RCC 7860 (cell line): ENCODE measurements around the gene TNS1.
"Not testable (repeated sequence)": the region's sequence is repeated elsewhere in the genome, so short reads cannot be mapped to it uniquely, and the experiment has no call there.

Experiments
- DNase-seq: peaks from one replicate; pipeline ENCODE4 v3.0.0-alpha.2; 2015; ENCODE audit warnings: low spot score
- FAIRE-seq: peaks from 2 replicates; lab custom pipeline; 2012; peaks lifted over from hg19 to GRCh38; lab: Jason Lieb, UNC

Gene TNS1

DNA sequence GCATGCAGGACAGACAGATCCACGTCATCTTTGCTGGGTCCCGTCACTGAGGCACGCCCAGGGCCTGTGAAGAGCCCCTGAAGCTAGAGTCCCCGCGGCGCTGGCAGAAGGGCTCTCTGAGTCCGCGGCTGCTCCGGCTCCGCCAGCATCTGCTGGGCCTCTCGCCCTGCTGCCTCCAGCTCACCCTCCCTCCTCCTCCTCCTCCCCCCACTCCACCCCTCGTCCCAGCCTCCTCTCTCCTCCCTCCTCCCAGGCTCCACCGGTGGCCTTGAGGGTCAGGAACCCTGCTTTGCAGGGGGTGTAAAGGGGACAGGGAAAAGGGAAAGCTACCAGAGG is at the start of gene TNS1:
Gene TNS1, minus strand, starts transcription at position 151 of the 336 bp plus-strand sequence. Its CDS starts 123 bp downstream, at position 28.
- FAIRE-seq (no peak), DNase-seq (no peak)

DNA sequence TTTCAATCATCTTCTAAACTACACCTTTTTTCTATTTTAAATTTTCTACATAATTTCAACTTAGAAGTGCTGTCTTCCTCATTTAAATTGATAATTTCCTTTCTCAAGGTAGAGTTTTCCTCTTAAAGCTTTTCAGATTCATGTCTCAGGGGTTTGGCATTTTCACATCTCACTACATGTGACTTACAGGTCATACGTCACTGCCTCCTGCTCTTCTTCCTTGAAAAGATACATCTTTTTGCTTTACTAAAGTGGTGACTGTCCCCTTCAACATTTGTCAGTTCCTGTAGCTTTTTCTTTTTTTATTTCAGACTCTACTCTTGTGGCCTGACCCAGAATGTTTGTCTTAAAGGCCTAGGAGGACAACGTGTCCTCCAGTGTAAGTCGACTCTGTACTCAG is 49.1 kb upstream of the TNS1 start:
- DNase-seq (no peak), FAIRE-seq (no peak)

- no peak for FAIRE-seq
- DNase-seq, result no peak
Observed at GRCh38 chr2:218047536-218048225, 44.9 kb upstream of the TNS1 start.

DNA sequence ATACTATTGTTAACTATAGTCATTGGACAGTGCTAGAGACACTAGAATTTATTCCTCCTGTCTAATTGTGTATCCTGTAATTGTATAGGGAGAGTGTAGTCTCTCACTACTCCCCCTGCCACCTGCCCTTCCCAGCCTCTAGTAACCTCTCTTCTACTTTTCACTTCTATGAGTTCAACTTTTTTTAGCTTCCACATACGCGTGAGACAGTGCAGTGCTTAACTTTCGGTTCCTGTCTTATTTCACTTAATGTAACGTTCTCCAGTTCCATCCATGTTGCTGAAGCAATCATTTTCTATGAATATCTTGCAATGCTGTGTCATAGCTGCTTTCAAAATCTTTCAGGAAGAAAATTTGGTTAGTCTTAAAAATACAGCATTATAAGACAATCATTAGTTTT is 43.4 kb upstream of the TNS1 start:
- no peak for DNase-seq
- FAIRE-seq, result no peak

DNA sequence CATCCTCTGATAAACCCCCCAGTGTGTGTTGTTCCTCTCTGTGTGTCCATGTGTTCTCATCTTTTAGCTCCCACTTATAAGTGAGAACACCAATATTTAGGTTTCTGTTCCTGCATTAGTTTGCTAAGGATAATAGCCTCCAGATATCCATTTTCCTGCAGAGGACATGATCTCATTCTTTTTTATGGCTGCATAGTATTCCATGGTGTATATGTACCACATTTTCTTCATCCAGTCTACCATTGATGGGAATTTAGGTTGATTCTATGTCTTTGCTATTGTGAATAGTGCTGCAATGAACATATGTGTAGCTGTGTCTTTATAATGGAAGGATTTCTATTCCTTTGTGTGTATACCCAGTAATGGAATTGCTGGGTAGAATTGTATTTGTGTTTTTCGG is 41.8 kb upstream of the TNS1 start:
- DNase-seq, FAIRE-seq: not testable (repeated sequence)

DNA sequence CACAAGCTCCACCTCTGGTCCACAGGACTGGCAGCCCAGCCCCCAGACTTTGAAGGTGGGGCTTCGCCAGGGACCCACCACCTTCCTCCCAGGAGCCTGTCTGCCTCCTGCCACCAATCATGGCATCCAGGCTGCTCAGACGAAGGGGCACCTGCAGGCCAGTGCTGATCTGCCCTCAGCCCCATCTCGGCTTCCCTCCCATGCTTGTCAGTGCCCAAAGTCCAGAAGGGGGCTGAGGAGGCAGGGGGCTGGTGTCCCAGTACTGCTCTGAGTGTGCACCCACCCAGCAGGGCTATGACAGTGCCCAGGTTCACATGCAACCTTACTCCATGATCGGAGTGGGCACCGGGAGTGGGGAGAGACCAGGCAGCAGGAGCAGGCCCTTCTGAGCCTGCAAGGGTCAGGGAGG is 40.9 kb upstream of the TNS1 start:
- DNase-seq, result no peak
- no peak for FAIRE-seq

- DNase-seq (no peak), FAIRE-seq (no peak)
Observed at GRCh38 chr2:218043100-218043499, 40.3 kb upstream of the TNS1 start.

- DNase-seq (no peak), FAIRE-seq (no peak)
Observed at GRCh38 chr2:218041302-218042168, 38.7 kb upstream of the TNS1 start.

GRCh38 chr2:218040883-218041282 is 38.1 kb upstream of the TNS1 start:
- no peak for FAIRE-seq
- DNase-seq, result no peak

DNA sequence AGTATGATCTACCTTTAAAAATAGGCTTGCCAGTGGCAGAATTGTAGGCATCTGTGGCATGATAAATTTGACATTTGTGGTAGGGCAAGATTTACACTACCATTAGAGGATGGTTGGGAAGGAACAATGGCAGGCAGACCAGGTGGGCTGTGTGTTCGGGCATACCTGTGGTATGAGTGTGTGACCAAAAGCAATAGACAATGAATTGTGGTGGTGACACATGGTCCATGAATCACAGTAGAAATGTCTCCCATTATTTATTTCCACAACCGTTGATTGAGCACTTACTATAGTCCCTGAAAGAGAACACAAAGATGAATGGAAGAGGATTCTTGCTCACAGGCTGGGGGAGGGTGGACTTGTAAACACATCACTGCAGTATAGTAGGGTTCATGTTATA is 36.4 kb upstream of the TNS1 start:
- DNase-seq (peak; percentile 78), FAIRE-seq (peak; percentile 46)

- no peak for DNase-seq
- FAIRE-seq, result no peak
Observed at GRCh38 chr2:218036371-218036770, 33.6 kb upstream of the TNS1 start.

DNA sequence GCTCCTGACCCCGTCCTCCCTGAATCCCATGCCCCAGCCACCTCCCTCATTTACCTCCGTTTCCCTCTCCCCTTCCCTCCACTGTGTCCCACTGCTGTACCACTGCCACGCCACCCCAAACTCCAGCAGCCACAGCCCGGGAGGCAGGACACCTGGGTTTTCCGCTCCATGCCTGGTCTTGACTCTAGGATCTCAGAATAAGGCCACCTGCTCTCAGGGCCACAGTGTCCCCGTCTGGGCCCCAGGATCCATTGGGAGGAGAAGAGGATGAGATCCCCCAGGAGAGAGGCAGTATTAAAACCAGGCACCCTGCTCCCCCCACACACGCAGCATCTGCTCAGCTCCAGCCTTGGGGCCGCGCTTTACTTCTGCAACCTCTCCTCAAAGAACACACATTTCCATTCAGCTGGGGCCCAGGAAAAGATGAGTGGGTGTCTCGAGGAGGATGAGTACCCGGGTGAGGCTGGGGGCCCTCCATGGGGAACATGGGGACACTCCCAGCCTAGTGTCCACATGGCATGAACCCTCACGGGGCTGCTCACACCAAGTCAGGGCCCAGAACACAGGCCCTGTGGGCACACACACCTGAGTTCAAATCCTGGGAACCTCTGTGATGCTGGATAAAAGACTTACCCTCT is 32.8 kb upstream of the TNS1 start:
- no peak for DNase-seq
- no peak for FAIRE-seq

- peak; percentile 28 for FAIRE-seq
Observed at GRCh38 chr2:218034497-218035213, 31.9 kb upstream of the TNS1 start.

GRCh38 chr2:218033590-218034496 is 31.0 kb upstream of the TNS1 start:
- no peak for DNase-seq
- FAIRE-seq, result no peak

More at GRCh38 chr2:218034497-218035213, 31.9 kb upstream of the TNS1 start:
- peak; percentile 66 for DNase-seq

GRCh38 chr2:218033208-218033589 is 30.4 kb upstream of the TNS1 start:
- FAIRE-seq (no peak), DNase-seq (no peak)

DNA sequence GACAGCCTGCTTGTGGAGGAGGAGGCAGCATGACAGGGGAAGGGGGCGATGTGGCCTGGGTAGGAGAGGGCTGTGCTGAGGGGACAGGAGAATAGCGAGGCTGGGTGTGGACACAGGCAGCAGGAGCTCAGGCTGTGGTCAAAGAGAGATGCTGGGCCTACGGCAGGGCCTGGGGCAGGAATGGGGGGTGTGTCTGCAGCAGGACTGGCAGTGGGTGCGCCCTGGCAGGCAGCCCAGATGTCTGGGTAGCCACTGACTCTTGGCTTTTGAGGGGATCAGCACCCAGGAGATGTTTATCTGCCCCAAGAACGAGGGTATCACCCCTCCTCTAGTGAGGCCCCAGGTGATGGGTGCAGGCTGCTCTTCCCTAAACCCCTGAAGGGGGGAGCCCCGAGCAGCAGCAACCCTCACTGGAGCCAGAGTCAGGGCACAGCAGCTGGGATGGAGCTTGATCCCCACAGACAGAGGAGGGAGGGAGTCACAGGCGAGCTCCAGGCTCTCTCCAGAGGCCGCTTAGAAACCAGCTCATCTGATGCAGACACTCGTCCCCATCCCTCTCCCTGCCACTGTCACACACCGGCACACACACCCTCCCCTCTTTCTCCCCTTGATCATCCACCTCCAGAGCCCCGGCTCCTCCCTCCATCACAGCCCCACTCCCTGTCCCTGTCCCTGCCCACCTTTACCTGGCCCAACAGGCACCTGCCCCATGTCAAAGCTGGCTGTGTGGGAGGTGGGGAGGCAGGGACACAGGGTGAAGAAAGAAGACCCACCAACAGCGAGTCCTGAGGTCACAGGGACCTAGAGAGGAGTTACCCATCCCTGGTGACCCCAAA is 29.8 kb upstream of the TNS1 start:
- FAIRE-seq (no peak), DNase-seq (no peak)

DNA sequence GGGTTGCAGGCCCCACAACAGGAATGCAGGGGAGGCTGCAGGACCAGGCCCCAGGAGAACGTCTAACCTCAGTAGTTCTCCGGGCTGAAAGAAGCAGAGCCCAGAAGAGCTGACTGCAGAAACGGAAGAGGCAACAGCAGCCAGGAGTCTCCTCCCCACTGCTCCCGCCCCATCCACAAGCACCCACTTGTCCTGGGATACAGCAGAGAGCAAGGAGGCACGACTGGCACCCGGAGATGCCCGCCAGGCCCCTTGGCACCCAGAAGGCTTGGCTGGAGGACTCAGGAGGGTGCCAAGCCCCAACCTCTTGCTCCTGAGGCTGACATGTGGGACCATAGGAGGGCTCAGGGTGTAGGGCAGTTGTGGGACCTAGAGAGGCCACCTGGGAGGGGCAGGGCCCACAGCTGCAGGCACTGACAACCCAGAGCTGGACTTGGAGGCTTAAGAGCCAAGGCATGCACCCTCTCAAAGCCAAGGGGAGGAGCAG is 29.0 kb upstream of the TNS1 start:
- FAIRE-seq, result no peak
- DNase-seq, result no peak

GRCh38 chr2:218031261-218031660 is 28.5 kb upstream of the TNS1 start:
- DNase-seq (no peak), FAIRE-seq (no peak)
